GM12878 (cell line): ENCODE data around the gene GOLIM4. TPM values are rescaled to one million over a fixed set of nuclear protein-coding genes. Genes with fewer than 3 reads are reported as not detected.

Experiments used
- ATAC-seq: fragments of 200-7000 bp; cut with Tn5 transposase; 3 replicates; pipeline ENCODE4 v1.9.1; 2020; ENCODE audit warnings: mild to moderate bottlenecking, moderate library complexity
- BruUV-seq: library from RNA; stranded (reverse); fragments of 400-500 nt; replicated peaks from 2 replicates; lab custom pipeline; 2021; lab: Mats Ljungman, UMichigan
- CTCF ChIA-PET: fragments of 300-600 bp; sonication (Branson Sonifier 250); formaldehyde crosslinking; extraction: SDS; loops from one replicate; lab custom pipeline; 2021; ENCODE audit warnings: inconsistent platforms; lab: Yijun Ruan, JAX
- POLR2A ChIA-PET: fragments of 350-600 bp; formaldehyde crosslinking; extraction: SDS; loops from one replicate; lab custom pipeline; 2021; ENCODE audit warnings: inconsistent platforms; lab: Charles Lee
- RAD21 ChIA-PET: fragments of 300-600 bp; sonication (Branson Sonifier 250); formaldehyde crosslinking; loops from one replicate; lab custom pipeline; 2023; ENCODE audit warnings: antibody characterized with exemption; ENCODE audit not compliant: unreplicated experiment; lab: Charles Lee
- SMC1A ChIA-PET: fragments of 300-600 bp; sonication (Branson Sonifier 250); formaldehyde crosslinking; loops from one replicate; lab custom pipeline; 2023; ENCODE audit not compliant: unreplicated experiment, uncharacterized antibody; lab: Charles Lee
- DNase-seq: peaks from one replicate; pipeline ENCODE4 v3.0.0-alpha.2; 2011; ENCODE audit warnings: low read depth, low spot score
- FAIRE-seq: peaks from 3 replicates; lab custom pipeline; 2011; peaks lifted over from hg19 to GRCh38; lab: Jason Lieb, UNC
- H2AFZ ChIP-seq: 2 replicates; pipeline ENCODE4 v1.6.0; 2011; ENCODE audit warnings: low read depth, low read length, control low read depth; ENCODE audit not compliant: control insufficient read depth
- H3K27ac ChIP-seq: 2 replicates; pipeline ENCODE4 v1.5.1; 2011; ENCODE audit warnings: control low read depth; ENCODE audit not compliant: control insufficient read depth, insufficient read depth
- H3K27me3 ChIP-seq, 2 experiments: replicated peaks in 1 of 2; 2 replicates each; pipeline versions ENCODE4 v1.6.0 to v1.6.1; 2011; ENCODE audit warnings: low read length in 1 of 2; ENCODE audit not compliant: control insufficient read depth in 2 of 2, insufficient read depth in 2 of 2
- H3K36me3 ChIP-seq, 2 experiments: 2 replicates each; pipeline ENCODE4 v1.5.1; 2011; ENCODE audit warnings: low read length in 1 of 2; ENCODE audit not compliant: control insufficient read depth in 2 of 2, insufficient read depth in 2 of 2
- H3K4me1 ChIP-seq: 2 replicates; pipeline ENCODE4 v1.6.1; 2011; ENCODE audit warnings: mild to moderate bottlenecking, low read length, moderate library complexity, mixed read lengths; ENCODE audit not compliant: control insufficient read depth, insufficient read depth
- H3K4me2 ChIP-seq: 2 replicates; pipeline ENCODE4 v1.6.0; 2011; ENCODE audit warnings: control low read depth; ENCODE audit not compliant: control insufficient read depth, insufficient read depth
- H3K4me3 ChIP-seq: fragments of 200-600 bp; sonication (generic); 2 replicates; pipeline ENCODE4 v1.5.1; 2016
- H3K79me2 ChIP-seq: 2 replicates; pipeline ENCODE4 v1.6.0; 2011; ENCODE audit warnings: low read length; ENCODE audit not compliant: control insufficient read depth, insufficient read depth
- H3K9ac ChIP-seq: 2 replicates; pipeline ENCODE4 v1.8.0; 2011; ENCODE audit warnings: low read length, control low read depth, mixed read lengths; ENCODE audit not compliant: control insufficient read depth, insufficient read depth
- H3K9me3 ChIP-seq: replicated peaks from 3 replicates; pipeline ENCODE4 v1.5.1; 2011; ENCODE audit warnings: mild to moderate bottlenecking, low read length; ENCODE audit not compliant: control insufficient read depth, insufficient read depth
- H4K20me1 ChIP-seq: 2 replicates; pipeline ENCODE4 v1.6.0; 2011; ENCODE audit not compliant: control insufficient read depth, insufficient read depth
- FOXK2 ChIP-seq: fragments of 450-650 bp; IDR thresholded peaks from 2 replicates; pipeline ENCODE4 v1.6.1; 2017; ENCODE audit warnings: mild to moderate bottlenecking, moderate library complexity
- IKZF1 ChIP-seq: fragments of 450-650 bp; conservative IDR thresholded peaks from 2 replicates; pipeline ENCODE4 v1.6.1; 2017; ENCODE audit warnings: antibody characterized with exemption, mild to moderate bottlenecking
- ZBTB4 ChIP-seq: fragments of 450-650 bp; formaldehyde crosslinking; IDR thresholded peaks from 2 replicates; pipeline ENCODE4 v1.4.0; 2022; ENCODE audit warnings: mild to moderate bottlenecking, moderate library complexity
- WGBS: methylation state at CpG from one replicate; pipeline ENCODE4 v1.1.6; 2016; ENCODE audit warnings: low lambda C conversion rate; ENCODE audit not compliant: insufficient replicate concordance, insufficient coverage; ENCODE audit errors: missing lambda C conversion rate; 5-methylcytosine and 5-hydroxymethylcytosine counted together
- in situ Hi-C: fragments of 300-500 bp; cut with MboI; formaldehyde crosslinking; loops from 9 replicates; pipeline ENCODE4 v1.14.3; 2018; ENCODE audit warnings: mixed read lengths
- intact Hi-C: fragments of 100-400 bp; cut with micrococcal nuclease; formaldehyde crosslinking; loops from one replicate; pipeline ENCODE4 v1.14.2; 2022; ENCODE audit not compliant: unreplicated experiment
- polyA plus RNA-seq, 11 experiments: library from polyadenylated mRNA; depleted of rRNA in 4 of 11; unstranded in 6 of 11; stranded (reverse) in 5 of 11; fragments of >200 nt; fragmentation: Nextera tagmentation in 4 of 11; fragmentation: Illumina TruSeq in 1 of 11; extraction: Ambion mirVana in 4 of 11; extraction: Trizol in 1 of 11; gene quantifications; 1 replicate in 1 of 11; 2 replicates in 10 of 11; pipeline versions ENCODE4 v1.2.1 to v1.2.3, GENCODE V29; 2011 to 2016; ENCODE audit warnings: inconsistent platforms in 2 of 11, missing spikeins in 2 of 11, low read depth in 1 of 11
- total RNA-seq, 4 experiments: library from RNA; depleted of rRNA in 3 of 4; stranded (reverse); fragments of >200 nt in 3 of 4; fragmentation: Illumina TruSeq in 1 of 4; extraction: Trizol in 1 of 4; gene quantifications; 2 replicates each; pipeline versions ENCODE4 v1.2.1 to v1.2.3, GENCODE V29; 2013 to 2021
- TF ChIP-seq, protein P1 (sequence below): fragments of 450-650 bp; IDR thresholded peaks from 2 replicates; pipeline ENCODE4 v1.6.1; 2017; ENCODE audit warnings: mild to moderate bottlenecking, low read depth, inconsistent platforms; ENCODE audit not compliant: poor library complexity, severe bottlenecking

Gene GOLIM4
- total and polyA plus RNA-seq, 10 of the 15 experiments (the other 5 are each of a cell fraction or from before 2014, with no cell fraction given) = 11.1 to 32.4 (median 19.3) TPM

DNA sequence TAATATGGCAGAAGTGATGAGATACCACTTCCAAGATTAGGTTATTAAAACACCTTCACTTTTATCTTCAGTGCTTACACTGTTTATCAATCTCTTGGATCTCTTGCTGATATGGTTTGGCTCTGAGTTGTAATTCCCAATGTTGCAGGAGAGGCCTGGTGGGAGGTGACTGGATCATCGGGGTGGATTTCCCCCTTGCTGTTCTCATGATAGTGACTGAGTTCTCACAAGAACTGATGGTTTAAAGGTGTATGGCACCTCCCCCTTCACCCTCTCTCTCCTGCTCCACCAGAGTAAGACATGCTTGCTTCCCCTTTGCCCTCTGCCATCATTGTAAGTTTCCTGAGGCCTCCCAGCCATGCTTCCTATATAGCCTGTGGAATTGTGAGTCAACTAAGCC, 11.8 kb downstream of the GOLIM4 start:
- ChIA-PET RAD21 (interaction anchor here (1.3 kb wide), 1 partner anchor 32 kb away, joined by 3 read pairs; no protein-coding TSS in a partner anchor), CTCF (no interaction called here), SMC1A (interaction anchor here (1.1 kb wide), 1 partner anchor 11 kb away, joined by 3 read pairs; no protein-coding TSS in a partner anchor), POLR2A (no interaction called here)
- peaks cover 60% of the 10 kb centered on the region for H3K79me2 ChIP-seq
- no peaks in the 10 kb centered on the region for H4K20me1 ChIP-seq
- TF ChIP-seq ZBTB4 (no peak), IKZF1 (no peak), FOXK2 (no peak)
- TF ChIP-seq, protein P1, sequence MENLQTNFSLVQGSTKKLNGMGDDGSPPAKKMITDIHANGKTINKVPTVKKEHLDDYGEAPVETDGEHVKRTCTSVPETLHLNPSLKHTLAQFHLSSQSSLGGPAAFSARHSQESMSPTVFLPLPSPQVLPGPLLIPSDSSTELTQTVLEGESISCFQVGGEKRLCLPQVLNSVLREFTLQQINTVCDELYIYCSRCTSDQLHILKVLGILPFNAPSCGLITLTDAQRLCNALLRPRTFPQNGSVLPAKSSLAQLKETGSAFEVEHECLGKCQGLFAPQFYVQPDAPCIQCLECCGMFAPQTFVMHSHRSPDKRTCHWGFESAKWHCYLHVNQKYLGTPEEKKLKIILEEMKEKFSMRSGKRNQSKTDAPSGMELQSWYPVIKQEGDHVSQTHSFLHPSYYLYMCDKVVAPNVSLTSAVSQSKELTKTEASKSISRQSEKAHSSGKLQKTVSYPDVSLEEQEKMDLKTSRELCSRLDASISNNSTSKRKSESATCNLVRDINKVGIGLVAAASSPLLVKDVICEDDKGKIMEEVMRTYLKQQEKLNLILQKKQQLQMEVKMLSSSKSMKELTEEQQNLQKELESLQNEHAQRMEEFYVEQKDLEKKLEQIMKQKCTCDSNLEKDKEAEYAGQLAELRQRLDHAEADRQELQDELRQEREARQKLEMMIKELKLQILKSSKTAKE = no peak
- no peak for DNase-seq
- BruUV-seq = no TSS peak
- intact Hi-C loops = no loop called here
- H3K4me2 ChIP-seq = no peak overlapping the region
- no peak overlapping the region for H3K9ac ChIP-seq
- H3K27me3 ChIP-seq = no peaks in the 10 kb centered on the region
- FAIRE-seq = no peak
- WGBS = 100% methylated on average over 1 of the region's 1 CpG
- H3K4me1 ChIP-seq = peaks cover 21% of the 10 kb centered on the region
- no peak overlapping the region for H3K4me3 ChIP-seq
- no peaks in the 10 kb centered on the region; the same call in 2 of the 3 replicates for H3K9me3 ChIP-seq
- H2AFZ ChIP-seq = no peak overlapping the region
- ATAC-seq = no peak
- H3K27ac ChIP-seq = no peak overlapping the region
- in situ Hi-C loops = no loop called here
- no peaks in the 10 kb centered on the region for H3K36me3 ChIP-seq
